H1 (cell line): Measurements from ENCODE around the gene TAPT1. TPM values are rescaled to one million over a fixed set of nuclear protein-coding genes. Genes with fewer than 3 reads are reported as not detected.

ENCODE experiments used
- CTCF ChIA-PET: fragments of 300-600 bp; sonication (Branson Sonifier 250); formaldehyde crosslinking; loops from one replicate; lab custom pipeline; 2021; ENCODE audit not compliant: partially characterized antibody; lab: Charles Lee
- POLR2A ChIA-PET: fragments of 300-600 bp; sonication (Branson Sonifier 250); formaldehyde crosslinking; loops from one replicate; lab custom pipeline; 2021; ENCODE audit warnings: inconsistent platforms; ENCODE audit not compliant: partially characterized antibody; lab: Charles Lee
- DNase-seq, 2 experiments: peaks; one replicate each; pipeline versions ENCODE4 v3.0.0 to v3.0.0-alpha.2; 2010 to 2022; ENCODE audit warnings: low spot score in 2 of 2, low read depth in 1 of 2, mixed read lengths in 1 of 2
- FAIRE-seq: peaks from 2 replicates; lab custom pipeline; 2011; peaks lifted over from hg19 to GRCh38; lab: Jason Lieb, UNC
- H2AFZ ChIP-seq: 2 replicates; pipeline ENCODE4 v1.8.1; 2012; ENCODE audit warnings: low read length, inconsistent platforms
- H2AK5ac ChIP-seq: 2 replicates; pipeline ENCODE4 v1.6.1; 2013; ENCODE audit warnings: low read depth, low read length
- H2BK120ac ChIP-seq: replicated peaks from 2 replicates; pipeline ENCODE3; 2013; ENCODE audit warnings: low read depth, low read length, inconsistent platforms
- H2BK12ac ChIP-seq: 2 replicates; pipeline ENCODE4 v1.6.1; 2013; ENCODE audit warnings: low read depth, low read length
- H2BK15ac ChIP-seq: 2 replicates; pipeline ENCODE4 v1.6.1; 2013; ENCODE audit warnings: low read length
- H2BK20ac ChIP-seq: 2 replicates; pipeline ENCODE4 v1.6.1; 2013; ENCODE audit warnings: low read length
- H2BK5ac ChIP-seq: 2 replicates; pipeline ENCODE4 v1.6.1; 2013; ENCODE audit warnings: low read depth, low read length
- H3K14ac ChIP-seq: 2 replicates; pipeline ENCODE4 v1.6.1; 2013; ENCODE audit warnings: inconsistent platforms; ENCODE audit not compliant: insufficient read length
- H3K18ac ChIP-seq: 2 replicates; pipeline ENCODE4 v1.6.1; 2013; ENCODE audit warnings: low read length; ENCODE audit errors: extremely low read depth
- H3K23ac ChIP-seq: 2 replicates; pipeline ENCODE4 v1.6.1; 2013; ENCODE audit warnings: inconsistent platforms; ENCODE audit not compliant: insufficient read length
- H3K23me2 ChIP-seq: 2 replicates; pipeline ENCODE4 v1.6.1; 2013; ENCODE audit warnings: low read depth, low read length
- H3K27ac ChIP-seq: 2 replicates; pipeline ENCODE4 v1.6.1; 2011; ENCODE audit warnings: low read depth, low read length, inconsistent platforms
- H3K27me3 ChIP-seq, 4 experiments: replicated peaks in 1 of 4; 1 replicate in 1 of 4; 2 replicates in 3 of 4; pipeline versions ENCODE4 v1.6.1 to v1.8.1; 2011 to 2013; ENCODE audit warnings: low read length in 3 of 4, mild to moderate bottlenecking in 3 of 4, inconsistent platforms in 2 of 4, mixed read lengths in 2 of 4, moderate library complexity in 1 of 4; ENCODE audit not compliant: control insufficient read depth in 3 of 4, insufficient read depth in 3 of 4; ENCODE audit errors: extremely low read depth in 1 of 4
- H3K36me3 ChIP-seq, 4 experiments: 2 replicates each; pipeline versions ENCODE4 v1.6.1 to v1.8.1; 2011 to 2013; ENCODE audit warnings: mild to moderate bottlenecking in 4 of 4, low read length in 3 of 4, moderate library complexity in 2 of 4, control low read depth in 1 of 4, inconsistent platforms in 1 of 4; ENCODE audit not compliant: insufficient read depth in 4 of 4, control insufficient read depth in 2 of 4
- H3K4ac ChIP-seq: replicated peaks from 2 replicates; pipeline ENCODE3; 2013; ENCODE audit warnings: low read length, low read depth, mixed read lengths, inconsistent platforms; ENCODE audit not compliant: insufficient read length
- H3K4me1 ChIP-seq, 4 experiments: replicated peaks in 1 of 4; 1 replicate in 1 of 4; 2 replicates in 3 of 4; pipeline versions ENCODE4 v1.6.1 to v1.8.1; 2011 to 2013; ENCODE audit warnings: low read length in 3 of 4, inconsistent platforms in 2 of 4, mixed read lengths in 1 of 4; ENCODE audit not compliant: insufficient read depth in 4 of 4, control insufficient read depth in 3 of 4
- H3K4me2 ChIP-seq, 2 experiments: 2 replicates each; pipeline versions ENCODE4 v1.6.1 to v1.8.1; 2011 to 2013; ENCODE audit warnings: low read depth in 2 of 2, low read length in 2 of 2, control low read depth in 1 of 2, inconsistent platforms in 1 of 2, mild to moderate bottlenecking in 1 of 2; ENCODE audit not compliant: insufficient read depth in 1 of 2
- H3K4me3 ChIP-seq, 4 experiments: fragments of 200-600, 300-600 bp in 1 of 4; sonication (generic), shearing (Covaris generic), sonication (Bioruptor Twin) in 1 of 4; 2 replicates each; pipeline versions ENCODE4 v1.5.1 to v1.8.1; 2011 to 2016; ENCODE audit warnings: low read length in 4 of 4, low read depth in 3 of 4, control low read depth in 2 of 4, inconsistent platforms in 2 of 4, mild to moderate bottlenecking in 2 of 4, mixed read lengths in 1 of 4, moderate library complexity in 1 of 4; ENCODE audit not compliant: insufficient read depth in 2 of 4; ENCODE audit errors: extremely low read depth in 1 of 4
- H3K56ac ChIP-seq: replicated peaks from 2 replicates; pipeline ENCODE3; 2013; ENCODE audit warnings: low read depth, mild to moderate bottlenecking, mixed read lengths, low read length, inconsistent platforms; ENCODE audit not compliant: insufficient read length
- H3K79me1 ChIP-seq: 2 replicates; pipeline ENCODE4 v1.6.1; 2013; ENCODE audit warnings: low read depth, low read length, control low read depth
- H3K79me2 ChIP-seq, 2 experiments: 2 replicates each; pipeline versions ENCODE4 v1.6.1 to v1.8.1; 2012 to 2013; ENCODE audit warnings: low read length in 2 of 2, mild to moderate bottlenecking in 2 of 2, inconsistent platforms in 1 of 2; ENCODE audit not compliant: insufficient read depth in 2 of 2, control insufficient read depth in 1 of 2
- H3K9ac ChIP-seq, 4 experiments: replicated peaks in 1 of 4; 1 replicate in 1 of 4; 2 replicates in 3 of 4; pipeline versions ENCODE4 v1.6.1 to v1.8.1; 2011 to 2013; ENCODE audit warnings: low read depth in 3 of 4, low read length in 3 of 4, control low read depth in 2 of 4, mild to moderate bottlenecking in 2 of 4, moderate library complexity in 2 of 4, inconsistent platforms in 1 of 4; ENCODE audit errors: extremely low read depth in 1 of 4
- H3K9me3 ChIP-seq, 2 experiments: 2 replicates each; pipeline versions ENCODE4 v1.6.1 to v1.8.1; 2012 to 2013; ENCODE audit warnings: mild to moderate bottlenecking in 2 of 2, moderate library complexity in 2 of 2, control low read depth in 1 of 2, inconsistent platforms in 1 of 2, low read depth in 1 of 2, low read length in 1 of 2, mixed read lengths in 1 of 2; ENCODE audit not compliant: insufficient read depth in 2 of 2
- H4K20me1 ChIP-seq, 2 experiments: replicated peaks in 1 of 2; 2 replicates each; pipeline versions ENCODE3 to v1.8.1; 2011 to 2013; ENCODE audit warnings: inconsistent platforms in 2 of 2, low read length in 2 of 2, mild to moderate bottlenecking in 1 of 2; ENCODE audit not compliant: insufficient read depth in 2 of 2, control insufficient read depth in 1 of 2
- H4K5ac ChIP-seq: 2 replicates; pipeline ENCODE4 v1.6.1; 2013; ENCODE audit warnings: low read length, low read depth, mixed read lengths, inconsistent platforms; ENCODE audit not compliant: insufficient read length
- H4K8ac ChIP-seq: 2 replicates; pipeline ENCODE4 v1.8.0; 2013; ENCODE audit warnings: mild to moderate bottlenecking, moderate library complexity, low read length, inconsistent platforms; ENCODE audit not compliant: insufficient read depth; ENCODE audit errors: extremely low read depth
- H4K91ac ChIP-seq: replicated peaks from 2 replicates; pipeline ENCODE3; 2013; ENCODE audit warnings: low read length, mixed read lengths, inconsistent platforms; ENCODE audit not compliant: insufficient read length
- BACH1 ChIP-seq: IDR thresholded peaks from 2 replicates; pipeline ENCODE4 v1.6.1; 2012; ENCODE audit warnings: low read length, improper control_type of control experiment
- BCL11A ChIP-seq, 2 experiments: IDR thresholded peaks; one replicate each; pipeline ENCODE4 v1.6.1; 2011; ENCODE audit warnings: low read depth in 2 of 2, low read length in 2 of 2, mild to moderate bottlenecking in 2 of 2
- BRCA1 ChIP-seq: IDR thresholded peaks from 2 replicates; pipeline ENCODE4 v1.6.1; 2012; ENCODE audit warnings: low read depth, low read length, improper control_type of control experiment
- GABPA ChIP-seq: IDR thresholded peaks from 2 replicates; pipeline ENCODE4 v1.6.1; 2011; ENCODE audit warnings: mild to moderate bottlenecking, low read length, moderate library complexity, borderline replicate concordance; ENCODE audit not compliant: insufficient read depth
- GTF2F1 ChIP-seq: IDR thresholded peaks from 2 replicates; pipeline ENCODE4 v1.6.1; 2012; ENCODE audit warnings: low read depth, low read length, improper control_type of control experiment, borderline replicate concordance
- HDAC2 ChIP-seq, 2 experiments: fragments of 300-600 bp in 1 of 2; sonication (generic) in 1 of 2; IDR thresholded peaks; 2 replicates each; pipeline ENCODE4 v1.6.1; 2011 to 2012; ENCODE audit warnings: low read depth in 2 of 2, low read length in 2 of 2, mild to moderate bottlenecking in 2 of 2, moderate library complexity in 2 of 2, borderline replicate concordance in 1 of 2, inconsistent platforms in 1 of 2
- KDM1A ChIP-seq: fragments of 200-600, 300-600 bp; sonication (generic); IDR thresholded peaks from 2 replicates; pipeline ENCODE4 v1.7.1; 2016; ENCODE audit warnings: mild to moderate bottlenecking, low read length, borderline replicate concordance
- NRF1 ChIP-seq: IDR thresholded peaks from 2 replicates; pipeline ENCODE4 v1.6.1; 2011; ENCODE audit warnings: mild to moderate bottlenecking, low read depth, low read length, improper control_type of control experiment
- POU5F1 ChIP-seq: IDR thresholded peaks from 2 replicates; pipeline ENCODE4 v1.6.1; 2011; ENCODE audit warnings: low read depth, mild to moderate bottlenecking, low read length, moderate library complexity
- RFX5 ChIP-seq: IDR thresholded peaks from 2 replicates; pipeline ENCODE4 v1.6.1; 2011; ENCODE audit warnings: low read depth, low read length, improper control_type of control experiment, borderline replicate concordance
- SAP30 ChIP-seq: fragments of 300-600 bp; sonication (generic); IDR thresholded peaks from 2 replicates; pipeline ENCODE4 v1.7.1; 2012; ENCODE audit warnings: low read length, moderate library complexity, mild to moderate bottlenecking, inconsistent platforms; ENCODE audit not compliant: insufficient read depth, insufficient replicate concordance
- TAF7 ChIP-seq: optimal IDR thresholded peaks from 2 replicates; pipeline ENCODE3; 2011; ENCODE audit warnings: low read depth, mild to moderate bottlenecking, inconsistent platforms, low read length, moderate library complexity, borderline replicate concordance
- TBP ChIP-seq: IDR thresholded peaks from 2 replicates; pipeline ENCODE4 v1.6.1; 2011; ENCODE audit warnings: low read depth, low read length, improper control_type of control experiment
- YY1 ChIP-seq: IDR thresholded peaks from 2 replicates; pipeline ENCODE4 v1.6.1; 2011; ENCODE audit warnings: low read depth, mild to moderate bottlenecking, low read length
- ZNF274 ChIP-seq: IDR thresholded peaks from 2 replicates; pipeline ENCODE4 v1.7.0; 2012; ENCODE audit warnings: low read length, borderline replicate concordance; ENCODE audit errors: extremely low read depth
- WGBS, 2 experiments: shearing (Covaris generic) in 1 of 2; methylation state at CpG; one replicate each; pipeline versions ENCODE4 v1.1.6 to v1.1.7; 2013 to 2015; ENCODE audit warnings: low lambda C conversion rate in 2 of 2, mixed read lengths in 2 of 2, inconsistent platforms in 1 of 2, low coverage in 1 of 2, missing lambda C conversion rate in 1 of 2; ENCODE audit not compliant: insufficient replicate concordance in 2 of 2, insufficient coverage in 1 of 2, insufficient read length in 1 of 2; ENCODE audit errors: extremely low coverage in 1 of 2, missing lambda C conversion rate in 1 of 2; 5-methylcytosine and 5-hydroxymethylcytosine counted together
- polyA plus RNA-seq, 7 experiments: library from polyadenylated mRNA; depleted of rRNA in 3 of 7; stranded (reverse) in 5 of 7; unstranded in 2 of 7; fragments of >200 nt in 5 of 7; fragments of 200-250 nt in 2 of 7; gene quantifications; 1 replicate in 5 of 7; 2 replicates in 1 of 7; 4 replicates in 1 of 7; pipeline versions ENCODE4 v1.2.1 to v1.2.3, GENCODE V29; 2011 to 2013; ENCODE audit warnings: missing spikeins in 2 of 7, mixed read lengths in 2 of 7
- total RNA-seq: library from RNA; stranded (reverse); fragmentation: NEBNext Ultra II Directional; extraction: Animal tissue kit (Norgen Biotek cat#: 25700); gene quantifications from 2 replicates; pipeline ENCODE4 v1.2.1, GENCODE V29; 2021

The TAPT1 gene
- total and polyA plus RNA-seq, 2 of the 8 experiments (the other 6 are each of a cell fraction or from before 2014, with no cell fraction given) = 4.2 to 15.3 TPM

GRCh38 chr4:16176621-16177020, 49.6 kb downstream of the TAPT1 start:
- H3K4me1 ChIP-seq = peaks cover 0 to 5% (median 2%) of the 10 kb centered on the region in 4 experiments; a peak in 1 of 7 replicates
- no peak overlapping the region for H2BK5ac ChIP-seq
- ChIA-PET CTCF (interaction anchor here (0.7 to 1.5 kb wide), 3 partner anchors 29 to 371 kb away, joined by 3 to 4 read pairs (median 4); no protein-coding TSS in a partner anchor), POLR2A (no interaction called here)
- H3K79me2 ChIP-seq = no peaks in the 10 kb centered on the region
- no peak overlapping the region for H2BK12ac ChIP-seq
- peaks cover 0 to 10% (median 1%) of the 10 kb centered on the region in 4 experiments; a peak in 2 of 8 replicates for H3K36me3 ChIP-seq
- DNase-seq = no peak
- H2AK5ac ChIP-seq = no peak overlapping the region
- H2AFZ ChIP-seq = no peak overlapping the region
- H3K27ac ChIP-seq = no peak overlapping the region
- H4K5ac ChIP-seq = no peak overlapping the region
- no peaks in the 10 kb centered on the region for H4K20me1 ChIP-seq
- H3K14ac ChIP-seq = no peak overlapping the region
- FAIRE-seq = no peak
- no peak overlapping the region for H3K4me3 ChIP-seq
- H3K9me3 ChIP-seq = no peaks in the 10 kb centered on the region
- no peak overlapping the region for H3K4ac ChIP-seq
- no peak overlapping the region for H2BK120ac ChIP-seq
- H3K27me3 ChIP-seq = no peaks in the 10 kb centered on the region
- H3K4me2 ChIP-seq = no peak overlapping the region
- H3K9ac ChIP-seq = no peak overlapping the region
- no peak overlapping the region for H4K8ac ChIP-seq
- no peaks in the 10 kb centered on the region for H3K23me2 ChIP-seq
- H3K56ac ChIP-seq = no peak overlapping the region
- no peaks in the 10 kb centered on the region for H3K79me1 ChIP-seq
- no peak overlapping the region for H3K23ac ChIP-seq
- no peak overlapping the region for H4K91ac ChIP-seq
- no peak overlapping the region for H3K18ac ChIP-seq
- no peak for TF ChIP-seq BCL11A (IDR thresholded peaks at IDR 0.05; ENCODE audit: low read depth in 2 of 2, low read length in 2 of 2)
- TF ChIP-seq SAP30 = no peak
- TF ChIP-seq POU5F1 = no peak
- TF ChIP-seq ZNF274 = no peak
- TF ChIP-seq TBP = no peak
- no peak for TF ChIP-seq HDAC2 (IDR thresholded peaks at IDR 0.05; ENCODE audit: borderline replicate concordance in 1 of 2, low read depth in 2 of 2, low read length in 2 of 2)
- TF ChIP-seq TAF7 = no peak
- no peak for TF ChIP-seq BRCA1
- TF ChIP-seq BACH1 = no peak
- no peak for TF ChIP-seq GABPA
- no peak for TF ChIP-seq GTF2F1
- TF ChIP-seq RFX5 = no peak
- TF ChIP-seq NRF1 = no peak
- no peak for TF ChIP-seq KDM1A
- TF ChIP-seq YY1 = no peak
- 95% methylated on average over 6 of the region's 6 CpGs; no CpG with 5 or more reads in 1 of the 2 experiments for WGBS, 2 experiments
- H2BK15ac ChIP-seq = no peak overlapping the region
- no peak overlapping the region for H2BK20ac ChIP-seq
